ENCODE data around the gene SYT7. TPM values are rescaled to one million over a fixed set of nuclear protein-coding genes. Genes with fewer than 3 reads are reported as not detected.
A peak's percentile ranks its signal among the peaks of the same experiment; 100 is the strongest.

The SYT7 gene
- total RNA-seq, 4 donors from 2014 or later: 5.4 to 8.4 (median 7.5) TPM

DNA sequence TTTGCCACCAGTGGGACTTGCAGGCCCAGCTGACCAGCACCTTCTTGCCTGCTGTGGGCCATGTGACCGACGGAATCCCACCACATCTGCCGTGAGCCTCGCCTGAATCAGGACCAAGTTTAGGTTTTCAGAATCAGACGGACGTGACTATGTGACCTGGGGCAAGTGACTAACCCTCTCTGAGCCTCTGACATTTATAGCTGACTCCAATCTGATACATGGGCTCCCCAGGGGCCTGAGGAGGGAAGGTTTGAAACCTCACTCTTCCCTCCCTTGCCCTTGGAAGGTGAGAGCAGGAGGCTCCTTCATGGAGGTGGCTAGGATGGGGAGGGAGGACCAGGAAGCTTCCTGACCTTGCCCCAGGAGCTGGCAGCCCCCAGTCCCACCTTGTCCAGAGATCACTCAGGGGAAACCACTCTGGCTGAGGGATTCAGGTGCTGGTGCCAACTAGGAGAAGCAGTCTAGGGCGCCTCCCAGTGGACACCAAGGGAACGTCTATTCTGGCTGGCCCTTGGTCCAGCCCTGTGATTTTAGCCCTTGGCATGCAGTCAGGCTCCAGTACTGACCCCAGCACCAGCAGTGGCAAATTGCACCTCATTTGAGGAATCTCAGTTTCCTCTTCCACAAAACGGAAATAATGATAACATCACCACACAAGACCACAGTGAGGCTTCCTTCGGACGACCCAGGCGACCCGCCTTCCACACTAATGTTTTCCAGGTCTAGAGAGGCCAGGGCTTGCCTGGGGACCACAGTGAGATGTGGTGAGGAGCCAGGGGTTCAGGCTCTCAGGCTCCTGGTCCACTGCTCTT, 47.2 kb upstream of the SYT7 start:
- 64% methylated on average over 5 of the region's 13 CpGs for WGBS
- peak in 1 of 2 donors; percentile 76 for DNase-seq (ENCODE audit: low spot score in 2 of 2)
- no peaks in the 10 kb centered on the region for H3K36me3 ChIP-seq
- H3K4me1 ChIP-seq: peaks cover 23% of the 10 kb centered on the region
- no peak overlapping the region for H3K27ac ChIP-seq
- H3K27me3 ChIP-seq: peaks cover 11% of the 10 kb centered on the region
- no peak overlapping the region for H3K4me3 ChIP-seq
- no peaks in the 10 kb centered on the region for H3K9me3 ChIP-seq
- TF ChIP-seq EP300 (IDR thresholded peaks at IDR 0.05) (no peak), POLR2AphosphoS5 (IDR thresholded peaks at IDR 0.05) (no peak)
- TF ChIP-seq, protein P1, sequence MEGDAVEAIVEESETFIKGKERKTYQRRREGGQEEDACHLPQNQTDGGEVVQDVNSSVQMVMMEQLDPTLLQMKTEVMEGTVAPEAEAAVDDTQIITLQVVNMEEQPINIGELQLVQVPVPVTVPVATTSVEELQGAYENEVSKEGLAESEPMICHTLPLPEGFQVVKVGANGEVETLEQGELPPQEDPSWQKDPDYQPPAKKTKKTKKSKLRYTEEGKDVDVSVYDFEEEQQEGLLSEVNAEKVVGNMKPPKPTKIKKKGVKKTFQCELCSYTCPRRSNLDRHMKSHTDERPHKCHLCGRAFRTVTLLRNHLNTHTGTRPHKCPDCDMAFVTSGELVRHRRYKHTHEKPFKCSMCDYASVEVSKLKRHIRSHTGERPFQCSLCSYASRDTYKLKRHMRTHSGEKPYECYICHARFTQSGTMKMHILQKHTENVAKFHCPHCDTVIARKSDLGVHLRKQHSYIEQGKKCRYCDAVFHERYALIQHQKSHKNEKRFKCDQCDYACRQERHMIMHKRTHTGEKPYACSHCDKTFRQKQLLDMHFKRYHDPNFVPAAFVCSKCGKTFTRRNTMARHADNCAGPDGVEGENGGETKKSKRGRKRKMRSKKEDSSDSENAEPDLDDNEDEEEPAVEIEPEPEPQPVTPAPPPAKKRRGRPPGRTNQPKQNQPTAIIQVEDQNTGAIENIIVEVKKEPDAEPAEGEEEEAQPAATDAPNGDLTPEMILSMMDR (IDR thresholded peaks at IDR 0.05): peak; percentile 66 to 82

DNA sequence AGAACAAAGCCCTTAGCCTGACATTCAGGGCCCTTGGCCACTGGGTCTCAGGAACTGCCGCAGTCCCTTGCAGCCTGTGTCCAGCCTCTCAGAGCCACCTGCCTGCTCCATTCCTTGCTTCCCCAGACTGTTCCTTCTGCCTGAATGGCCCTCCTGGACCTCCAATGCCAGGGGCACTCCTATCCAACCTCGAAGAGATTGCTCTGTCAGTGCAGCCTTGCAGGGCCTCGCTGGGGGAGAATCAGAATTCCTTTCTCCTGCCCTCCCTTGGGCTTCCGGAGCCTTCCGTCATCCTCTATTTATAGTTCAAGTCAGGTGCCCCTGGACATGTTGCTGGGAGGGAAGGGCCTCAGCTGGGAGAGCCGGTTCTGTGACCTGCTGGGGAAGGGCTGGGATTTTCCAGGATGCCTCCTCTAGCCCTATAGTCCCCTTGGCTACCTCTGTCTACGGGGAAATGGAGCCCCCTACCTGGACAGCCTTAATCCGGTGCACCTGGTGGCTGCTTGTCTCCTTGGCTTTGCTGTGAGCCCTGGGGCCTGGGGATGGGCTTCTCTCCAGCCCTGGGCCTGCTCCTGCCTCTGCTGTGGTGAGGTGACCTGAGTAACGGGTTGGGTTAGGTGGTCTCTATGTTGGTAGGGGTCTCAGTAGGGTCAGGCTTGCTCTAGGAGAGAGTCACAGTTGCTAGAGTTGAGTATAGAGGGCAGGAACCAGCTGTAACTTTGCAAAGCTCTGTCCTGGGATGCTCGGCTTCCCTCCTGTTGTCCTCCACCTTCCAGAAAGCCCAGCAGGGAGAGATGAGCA, 45.9 kb upstream of the SYT7 start:
- H3K27ac ChIP-seq: no peak overlapping the region
- 43% methylated on average over 9 of the region's 10 CpGs for WGBS
- peaks cover 23% of the 10 kb centered on the region for H3K4me1 ChIP-seq
- peaks cover 5% of the 10 kb centered on the region for H3K27me3 ChIP-seq
- no peaks in the 10 kb centered on the region for H3K9me3 ChIP-seq
- TF ChIP-seq, protein P1 (IDR thresholded peaks at IDR 0.05): no peak
- no peak for TF ChIP-seq POLR2A (IDR thresholded peaks at IDR 0.05)
- TF ChIP-seq EP300 (IDR thresholded peaks at IDR 0.05): no peak
- no peak for TF ChIP-seq POLR2AphosphoS5 (IDR thresholded peaks at IDR 0.05)
- DNase-seq (ENCODE audit: low spot score in 2 of 2): no peak
- H3K4me3 ChIP-seq: no peak overlapping the region
- no peaks in the 10 kb centered on the region for H3K36me3 ChIP-seq

DNA sequence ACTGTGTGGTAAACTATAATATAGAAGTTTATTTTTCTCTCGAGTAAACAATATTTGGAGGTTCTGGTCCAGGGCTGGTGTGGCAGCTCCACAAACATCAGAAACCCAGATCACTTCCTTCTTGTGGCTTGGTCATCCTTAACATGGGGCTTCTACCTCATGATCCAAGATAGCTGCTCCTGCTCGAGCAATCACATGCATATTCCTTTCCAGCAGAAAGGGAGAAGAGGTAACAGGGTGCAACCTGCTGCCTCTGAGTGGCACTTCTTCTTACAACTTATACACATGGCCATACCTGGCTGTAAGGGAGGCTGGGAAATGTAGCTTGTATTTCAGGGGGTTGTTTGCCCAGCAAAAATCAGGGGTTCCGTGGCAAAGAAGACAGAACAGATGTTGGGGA, 44.6 kb upstream of the SYT7 start:
- no peak for DNase-seq (ENCODE audit: low spot score in 2 of 2)
- no peak for TF ChIP-seq POLR2A (IDR thresholded peaks at IDR 0.05)
- TF ChIP-seq EP300 (IDR thresholded peaks at IDR 0.05): no peak
- TF ChIP-seq, protein P1 (IDR thresholded peaks at IDR 0.05): no peak
- Histone ChIP-seq H3K4me1 (peaks cover 23% of the 10 kb centered on the region), H3K9me3 (no peaks in the 10 kb centered on the region), H3K27me3 (peaks cover 4% of the 10 kb centered on the region), H3K27ac (no peak overlapping the region), H3K4me3 (no peak overlapping the region), H3K36me3 (no peaks in the 10 kb centered on the region)
- WGBS: 84% methylated on average over 3 of the region's 3 CpGs

DNA sequence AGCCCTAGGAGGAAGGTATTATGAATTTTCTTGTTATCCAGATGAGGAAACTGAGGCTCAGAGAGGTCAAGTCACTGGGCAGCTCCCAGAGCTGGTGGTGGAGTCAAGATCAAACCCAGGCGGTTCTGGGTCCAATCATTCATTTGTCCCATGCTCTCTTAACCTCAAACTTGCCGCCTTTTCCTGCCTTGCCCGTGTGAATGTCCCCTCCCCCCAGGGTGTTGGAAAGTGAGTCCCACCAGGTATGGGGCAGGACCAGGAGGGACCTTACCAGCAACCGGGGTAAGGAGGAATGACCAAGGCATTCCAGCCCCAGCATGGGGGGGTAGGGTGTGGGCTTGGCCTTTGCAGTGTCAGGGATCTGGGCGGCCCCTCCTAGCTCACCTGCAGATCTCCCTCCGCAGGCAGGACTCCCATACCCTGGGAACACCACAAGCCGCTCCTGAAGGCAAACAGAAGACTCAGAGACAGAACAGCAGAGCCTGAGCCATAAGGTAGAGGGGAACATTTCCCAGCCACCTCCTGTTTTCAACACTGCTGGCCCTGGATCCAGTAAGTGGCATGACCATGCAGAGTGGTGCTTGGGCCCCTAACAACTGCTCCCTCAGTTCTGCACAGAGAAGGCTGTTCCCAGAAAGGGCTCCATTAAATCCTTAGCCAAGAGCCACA, 41.2 kb upstream of the SYT7 start:
- H3K27ac ChIP-seq: no peak overlapping the region
- TF ChIP-seq POLR2A (IDR thresholded peaks at IDR 0.05) (no peak), EP300 (IDR thresholded peaks at IDR 0.05) (no peak), POLR2AphosphoS5 (IDR thresholded peaks at IDR 0.05) (no peak)
- TF ChIP-seq, protein P1 (IDR thresholded peaks at IDR 0.05): no peak
- no peak for DNase-seq (ENCODE audit: low spot score in 2 of 2)
- 68% methylated on average over 6 of the region's 7 CpGs for WGBS
- no peak overlapping the region for H3K4me3 ChIP-seq
- H3K9me3 ChIP-seq: no peaks in the 10 kb centered on the region
- H3K4me1 ChIP-seq: peaks cover 9% of the 10 kb centered on the region
- no peaks in the 10 kb centered on the region for H3K36me3 ChIP-seq
- peaks cover 10% of the 10 kb centered on the region for H3K27me3 ChIP-seq
